H9 (cell line): ENCODE results near the gene GCK. TPM values are rescaled to one million over a fixed set of nuclear protein-coding genes. Genes with fewer than 3 reads are reported as not detected.
A peak's percentile ranks its signal among the peaks of the same experiment; 100 is the strongest.

ENCODE experiments used
- DNase-seq: peaks from one replicate; pipeline ENCODE4 v3.0.0-alpha.2; 2017
- H2AFZ ChIP-seq: one replicate; pipeline ENCODE4 v1.6.1; 2013; ENCODE audit warnings: mild to moderate bottlenecking, low read length, control low read depth, moderate library complexity
- H2AK5ac ChIP-seq: 2 replicates; pipeline ENCODE4 v1.6.1; 2013; ENCODE audit warnings: low read length, control low read depth, mixed read lengths; ENCODE audit not compliant: insufficient read length
- H2BK120ac ChIP-seq: one replicate; pipeline ENCODE4 v1.6.1; 2013; ENCODE audit warnings: low read depth, mild to moderate bottlenecking, low read length, control low read depth, inconsistent platforms; ENCODE audit not compliant: poor library complexity, severe bottlenecking
- H2BK12ac ChIP-seq: 2 replicates; pipeline ENCODE4 v1.6.1; 2013; ENCODE audit warnings: low read length, control low read depth, mixed read lengths, low read depth; ENCODE audit not compliant: insufficient read length
- H2BK15ac ChIP-seq: 2 replicates; pipeline ENCODE4 v1.6.1; 2013; ENCODE audit warnings: low read depth, low read length, control low read depth
- H2BK20ac ChIP-seq: one replicate; pipeline ENCODE4 v1.6.1; 2013; ENCODE audit warnings: low read depth, mild to moderate bottlenecking, low read length, control low read depth, inconsistent platforms; ENCODE audit not compliant: poor library complexity, severe bottlenecking
- H2BK5ac ChIP-seq: 2 replicates; pipeline ENCODE4 v1.6.1; 2013; ENCODE audit warnings: low read length, control low read depth, mixed read lengths; ENCODE audit not compliant: insufficient read length
- H3K14ac ChIP-seq: 2 replicates; pipeline ENCODE4 v1.6.1; 2013; ENCODE audit warnings: low read length, control low read depth; ENCODE audit not compliant: insufficient read depth
- H3K18ac ChIP-seq: 2 replicates; pipeline ENCODE4 v1.6.1; 2013; ENCODE audit warnings: low read depth, mild to moderate bottlenecking, mixed read lengths, low read length, control low read depth; ENCODE audit not compliant: insufficient read length
- H3K23ac ChIP-seq: 2 replicates; pipeline ENCODE4 v1.6.1; 2013; ENCODE audit warnings: low read length, control low read depth, mixed read lengths, low read depth; ENCODE audit not compliant: insufficient read length
- H3K23me2 ChIP-seq: 2 replicates; pipeline ENCODE4 v1.6.1; 2013; ENCODE audit warnings: low read depth, mild to moderate bottlenecking, mixed read lengths, low read length, control low read depth; ENCODE audit not compliant: insufficient read length, poor library complexity, severe bottlenecking
- H3K27ac ChIP-seq: 2 replicates; pipeline ENCODE4 v1.5.1; 2013; ENCODE audit warnings: low read length, control low read depth, mixed read lengths, low read depth; ENCODE audit not compliant: insufficient read length
- H3K27me3 ChIP-seq: 2 replicates; pipeline ENCODE4 v1.6.1; 2013; ENCODE audit warnings: low read length, control low read depth, inconsistent platforms; ENCODE audit not compliant: insufficient read depth
- H3K4ac ChIP-seq: 2 replicates; pipeline ENCODE4 v1.6.1; 2013; ENCODE audit warnings: low read depth, mild to moderate bottlenecking, control low read depth, inconsistent platforms, low read length, moderate library complexity
- H3K4me1 ChIP-seq: 2 replicates; pipeline ENCODE4 v1.6.1; 2013; ENCODE audit warnings: low read length, control low read depth, inconsistent platforms; ENCODE audit not compliant: insufficient read depth
- H3K4me2 ChIP-seq: 2 replicates; pipeline ENCODE4 v1.6.1; 2013; ENCODE audit warnings: low read length, control low read depth, mixed read lengths; ENCODE audit not compliant: insufficient read length, insufficient read depth
- H3K56ac ChIP-seq: 2 replicates; pipeline ENCODE4 v1.6.1; 2013; ENCODE audit warnings: low read depth, mild to moderate bottlenecking, mixed read lengths, low read length, control low read depth; ENCODE audit not compliant: insufficient read length
- H3K79me1 ChIP-seq: 2 replicates; pipeline ENCODE4 v1.6.1; 2013; ENCODE audit warnings: low read depth, mild to moderate bottlenecking, moderate library complexity, low read length, control low read depth, inconsistent platforms; ENCODE audit not compliant: insufficient read depth, poor library complexity, severe bottlenecking
- H3K79me2 ChIP-seq: 2 replicates; pipeline ENCODE4 v1.6.1; 2013; ENCODE audit warnings: low read length, control low read depth, inconsistent platforms; ENCODE audit not compliant: insufficient read depth
- H3K9ac ChIP-seq: 2 replicates; pipeline ENCODE4 v1.6.1; 2013; ENCODE audit warnings: low read length, control low read depth, mixed read lengths; ENCODE audit not compliant: insufficient read length; ENCODE audit errors: extremely low read depth
- H3K9me3 ChIP-seq: one replicate; pipeline ENCODE4 v1.6.1; 2013; ENCODE audit warnings: low read depth, low read length, inconsistent platforms; ENCODE audit not compliant: control insufficient read depth
- H3T11ph ChIP-seq: one replicate; pipeline ENCODE4 v1.6.1; 2013; ENCODE audit warnings: mild to moderate bottlenecking, low read length, control low read depth, inconsistent platforms
- H4K20me1 ChIP-seq: one replicate; pipeline ENCODE4 v1.6.1; 2013; ENCODE audit not compliant: control insufficient read depth, insufficient read length, insufficient read depth
- H4K5ac ChIP-seq: 2 replicates; pipeline ENCODE4 v1.6.1; 2013; ENCODE audit warnings: low read depth, mild to moderate bottlenecking, mixed read lengths, low read length, control low read depth; ENCODE audit not compliant: insufficient read length
- H4K8ac ChIP-seq: replicated peaks from 2 replicates; pipeline ENCODE4 v1.6.1; 2013; ENCODE audit warnings: low read length, control low read depth, mixed read lengths, low read depth; ENCODE audit not compliant: insufficient read length
- H4K91ac ChIP-seq: 2 replicates; pipeline ENCODE4 v1.6.1; 2013; ENCODE audit warnings: low read depth, mild to moderate bottlenecking, moderate library complexity, mixed read lengths, low read length, control low read depth; ENCODE audit not compliant: insufficient read length
- H3K27ac Mint-ChIP-seq, 3 experiments: 2 replicates in 2 of 3; 3 replicates in 1 of 3; pipeline ENCODE4 v1.8.0; 2020 to 2021; ENCODE audit warnings: mixed read lengths in 3 of 3, mild to moderate bottlenecking in 1 of 3, moderate library complexity in 1 of 3
- H3K27me3 Mint-ChIP-seq: 2 replicates; pipeline ENCODE4 v1.8.0; 2021; ENCODE audit warnings: low read depth, mild to moderate bottlenecking, moderate library complexity, mixed read lengths
- H3K36me3 Mint-ChIP-seq, 3 experiments: 2 replicates in 2 of 3; 3 replicates in 1 of 3; pipeline ENCODE4 v1.8.0; 2020 to 2021; ENCODE audit warnings: low read depth in 3 of 3, mixed read lengths in 3 of 3; ENCODE audit not compliant: insufficient read depth in 1 of 3
- H3K4me1 Mint-ChIP-seq, 2 experiments: 2 replicates each; pipeline ENCODE4 v1.8.0; 2020; ENCODE audit warnings: mixed read lengths in 2 of 2
- H3K4me3 Mint-ChIP-seq, 2 experiments: 2 replicates in 1 of 2; 3 replicates in 1 of 2; pipeline ENCODE4 v1.8.0; 2020 to 2021; ENCODE audit warnings: mild to moderate bottlenecking in 2 of 2, mixed read lengths in 2 of 2, moderate library complexity in 1 of 2
- H3K9me3 Mint-ChIP-seq, 2 experiments: 2 replicates in 1 of 2; 3 replicates in 1 of 2; pipeline ENCODE4 v1.8.0; 2020; ENCODE audit warnings: mild to moderate bottlenecking in 2 of 2, mixed read lengths in 2 of 2, moderate library complexity in 1 of 2
- CTCF ChIP-seq: fragments of 200-600 bp; sonication (generic); conservative IDR thresholded peaks from 3 replicates; pipeline ENCODE4 v1.8.0; 2021; ENCODE audit warnings: antibody characterized with exemption, mild to moderate bottlenecking
- WGBS: extraction: QIAGEN DNeasy Blood & Tissue Kit; methylation state at CpG from one replicate; pipeline ENCODE4 v1.1.7; 2013; ENCODE audit warnings: missing lambda C conversion rate, low lambda C conversion rate, mixed read lengths; ENCODE audit not compliant: insufficient read length; ENCODE audit errors: extremely low coverage; 5-methylcytosine and 5-hydroxymethylcytosine counted together
- total RNA-seq: library from RNA; stranded (reverse); gene quantifications from 2 replicates; pipeline ENCODE4 v1.2.1, GENCODE V29; 2021

GCK gene
- total RNA-seq, 1 experiment from 2014 or later = 0.98 TPM

GRCh38 chr7:44145969-44146911 is 43.0 kb downstream of the GCK start:
- Mint-ChIP-seq H3K9me3 (no peaks in the 10 kb centered on the region), H3K4me1 (peaks cover 14 to 27% of the 10 kb centered on the region in 2 experiments), H3K36me3 (no peaks in the 10 kb centered on the region), H3K27ac (no peak overlapping the region), H3K27me3 (peaks cover 53% of the 10 kb centered on the region), H3K4me3 (peak overlapping the region; percentile 65 to 85)
- no peak overlapping the region for H3K9ac ChIP-seq
- H3K14ac ChIP-seq = peak overlapping the region; percentile 60; the same call in 1 of the 2 replicates
- no CpG with 5 or more reads among the region's 65 CpGs for WGBS
- H3K9me3 ChIP-seq = no peaks in the 10 kb centered on the region
- H3K4me2 ChIP-seq = peak overlapping the region; percentile 66
- H4K5ac ChIP-seq = no peak overlapping the region
- DNase-seq = peak; percentile 96
- H3K27ac ChIP-seq = no peak overlapping the region
- peaks cover 8% of the 10 kb centered on the region; the same call in 1 of the 2 replicates for H3K27me3 ChIP-seq
- no peak overlapping the region for H2BK5ac ChIP-seq
- H3K4me1 ChIP-seq = no peaks in the 10 kb centered on the region
- peak overlapping the region; percentile 58 for H3K18ac ChIP-seq
- H4K91ac ChIP-seq = no peak overlapping the region
- H2BK12ac ChIP-seq = no peak overlapping the region
- no peak overlapping the region for H3K23ac ChIP-seq
- H2AFZ ChIP-seq = no peak overlapping the region
- no peak for TF ChIP-seq CTCF
- H3K79me2 ChIP-seq = no peaks in the 10 kb centered on the region
- H4K20me1 ChIP-seq = no peaks in the 10 kb centered on the region
- no peak overlapping the region for H2BK15ac ChIP-seq
- H3K23me2 ChIP-seq = peaks cover 9% of the 10 kb centered on the region
- no peak overlapping the region for H2AK5ac ChIP-seq
- no peak overlapping the region for H2BK120ac ChIP-seq
- no peaks in the 10 kb centered on the region for H3K79me1 ChIP-seq
- no peak overlapping the region for H4K8ac ChIP-seq
- no peak overlapping the region for H3T11ph ChIP-seq
- no peak overlapping the region for H2BK20ac ChIP-seq
- H3K4ac ChIP-seq = no peak overlapping the region
- no peak overlapping the region for H3K56ac ChIP-seq
